Progenitor cell of endocrine pancreas (in vitro differentiated cells): Measurements from ENCODE around the gene SMURF2. TPM values are rescaled to one million over a fixed set of nuclear protein-coding genes. Genes with fewer than 3 reads are reported as not detected.

Source experiments
- DNase-seq: peaks from one replicate; pipeline ENCODE4 v3.0.0; 2021; ENCODE audit warnings: low spot score; ENCODE audit not compliant: unreplicated experiment
- H3K27ac Mint-ChIP-seq: 2 replicates; pipeline ENCODE4 v1.8.0; 2021; ENCODE audit warnings: mild to moderate bottlenecking, moderate library complexity, mixed read lengths
- H3K27me3 Mint-ChIP-seq: 2 replicates; pipeline ENCODE4 v1.8.0; 2021; ENCODE audit warnings: mixed read lengths
- H3K36me3 Mint-ChIP-seq: 2 replicates; pipeline ENCODE4 v1.8.0; 2022; ENCODE audit warnings: mixed read lengths; ENCODE audit not compliant: insufficient read depth
- H3K4me1 Mint-ChIP-seq: 2 replicates; pipeline ENCODE4 v1.8.0; 2021; ENCODE audit warnings: low read depth, mixed read lengths
- H3K4me3 Mint-ChIP-seq: 2 replicates; pipeline ENCODE4 v1.8.0; 2021; ENCODE audit warnings: low read depth, mild to moderate bottlenecking, moderate library complexity, mixed read lengths
- H3K9me3 Mint-ChIP-seq: 2 replicates; pipeline ENCODE4 v1.8.0; 2021; ENCODE audit warnings: low read depth, mixed read lengths
- CTCF ChIP-seq: fragments of 200-600 bp; sonication (generic); IDR thresholded peaks from one replicate; pipeline ENCODE4 v1.5.0; 2021; ENCODE audit warnings: antibody characterized with exemption, mild to moderate bottlenecking; ENCODE audit not compliant: unreplicated experiment
- total RNA-seq: library from RNA; stranded (reverse); gene quantifications from 2 replicates; pipeline ENCODE4 v1.2.1, GENCODE V29; 2021

The SMURF2 gene
- total RNA-seq, 1 donor from 2014 or later, result 43.9 TPM

- H3K27me3 Mint-ChIP-seq, result no peaks in the 10 kb centered on the region
- no peak overlapping the region for H3K27ac Mint-ChIP-seq
- H3K4me1 Mint-ChIP-seq, result no peaks in the 10 kb centered on the region
- no peak for DNase-seq
- peaks cover 25% of the 10 kb centered on the region for H3K36me3 Mint-ChIP-seq
- H3K9me3 Mint-ChIP-seq, result no peaks in the 10 kb centered on the region
- no peak overlapping the region for H3K4me3 Mint-ChIP-seq
- TF ChIP-seq CTCF, result no peak
These were observed 130.1 kb downstream of the SMURF2 start for GRCh38 chr17:64531955-64532371.

- TF ChIP-seq CTCF, result no peak
- H3K4me3 Mint-ChIP-seq, result no peak overlapping the region
- DNase-seq, result no peak
- H3K27ac Mint-ChIP-seq, result no peak overlapping the region
- peaks cover 27% of the 10 kb centered on the region for H3K36me3 Mint-ChIP-seq
- H3K4me1 Mint-ChIP-seq, result no peaks in the 10 kb centered on the region
- no peaks in the 10 kb centered on the region for H3K9me3 Mint-ChIP-seq
- H3K27me3 Mint-ChIP-seq, result no peaks in the 10 kb centered on the region
These were observed 132.9 kb downstream of the SMURF2 start for GRCh38 chr17:64529221-64529620.

- H3K4me1 Mint-ChIP-seq, result no peaks in the 10 kb centered on the region
- H3K4me3 Mint-ChIP-seq, result no peak overlapping the region
- no peak for DNase-seq
- TF ChIP-seq CTCF, result no peak
- no peaks in the 10 kb centered on the region for H3K27me3 Mint-ChIP-seq
- H3K9me3 Mint-ChIP-seq, result no peaks in the 10 kb centered on the region
- H3K36me3 Mint-ChIP-seq, result peaks cover 32% of the 10 kb centered on the region
- no peak overlapping the region for H3K27ac Mint-ChIP-seq
These were observed 134.2 kb downstream of the SMURF2 start for GRCh38 chr17:64527914-64528313.

- peaks cover 21% of the 10 kb centered on the region for H3K36me3 Mint-ChIP-seq
These were observed 141.7 kb downstream of the SMURF2 start for GRCh38 chr17:64520359-64520758.

GRCh38 chr17:64519601-64520000 is 142.5 kb downstream of the SMURF2 start:
- TF ChIP-seq CTCF, result no peak
- Mint-ChIP-seq H3K4me3 (no peak overlapping the region), H3K36me3 (peaks cover 22% of the 10 kb centered on the region), H3K27ac (no peak overlapping the region), H3K4me1 (no peaks in the 10 kb centered on the region), H3K9me3 (no peaks in the 10 kb centered on the region), H3K27me3 (no peaks in the 10 kb centered on the region)
- no peak for DNase-seq

More at GRCh38 chr17:64520359-64520758, 141.7 kb downstream of the SMURF2 start:
- no peaks in the 10 kb centered on the region for H3K9me3 Mint-ChIP-seq
- H3K4me3 Mint-ChIP-seq, result no peak overlapping the region
- TF ChIP-seq CTCF, result no peak
- H3K4me1 Mint-ChIP-seq, result no peaks in the 10 kb centered on the region
- no peak overlapping the region for H3K27ac Mint-ChIP-seq
- H3K27me3 Mint-ChIP-seq, result no peaks in the 10 kb centered on the region
- no peak for DNase-seq
